GM12873 (cell line): ENCODE measurements around the gene ABCG1.

Source experiments
- CTCF ChIP-seq: IDR thresholded peaks from 2 replicates; pipeline ENCODE4 v1.5.1; 2012; ENCODE audit warnings: low read depth, mild to moderate bottlenecking, moderate library complexity, low read length, control low read depth; ENCODE audit not compliant: insufficient read depth; ENCODE audit errors: missing control alignments

ABCG1 gene

GRCh38 chr21:42251654-42252324, 32.8 kb downstream of the ABCG1 start:
- no peak for TF ChIP-seq CTCF

DNA sequence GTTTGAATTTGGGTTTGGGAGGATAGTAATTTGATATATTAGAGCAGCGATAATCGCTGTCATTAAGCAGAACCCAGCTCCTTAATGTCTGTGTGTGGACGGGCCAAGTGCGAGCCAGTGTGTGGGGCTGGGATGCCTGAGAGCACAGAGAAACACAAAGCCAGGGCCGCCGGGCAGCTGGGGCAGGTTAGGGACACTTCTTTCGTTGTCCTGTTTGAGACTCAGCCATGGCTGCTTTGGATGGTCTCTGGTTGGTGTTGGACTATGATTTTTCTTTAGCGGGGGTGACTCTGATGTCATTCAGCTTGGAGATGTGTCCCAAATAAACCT, 33.4 kb downstream of the ABCG1 start:
- TF ChIP-seq CTCF: no peak

DNA sequence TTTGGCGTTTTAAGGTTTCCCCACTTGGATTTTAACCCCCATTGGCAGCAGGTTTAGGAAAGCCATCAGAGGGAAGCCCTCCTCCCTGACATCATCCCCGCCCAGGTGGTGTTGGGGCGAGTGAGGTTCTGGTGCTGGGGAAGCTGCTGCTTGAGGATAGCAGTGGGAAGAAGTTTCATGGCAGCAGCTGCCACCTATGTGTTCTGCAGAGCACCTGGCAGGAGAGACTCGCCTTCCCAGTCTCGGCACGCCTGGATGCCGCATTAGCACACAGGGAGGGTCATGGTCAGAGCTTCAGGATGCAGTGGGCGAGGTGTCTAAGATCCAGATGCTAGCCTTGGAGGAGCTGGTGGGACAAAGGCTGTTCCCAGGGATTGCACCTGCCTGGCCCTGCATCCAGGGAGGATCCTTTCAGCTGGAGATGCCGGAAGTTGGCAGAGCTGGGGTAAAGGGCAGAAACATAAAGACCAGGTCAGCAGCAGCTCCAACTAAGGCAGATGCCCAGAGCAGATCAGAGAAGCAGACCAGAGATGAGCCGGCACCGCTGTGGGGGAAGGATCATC, 33.9 kb downstream of the ABCG1 start:
- no peak for TF ChIP-seq CTCF

DNA sequence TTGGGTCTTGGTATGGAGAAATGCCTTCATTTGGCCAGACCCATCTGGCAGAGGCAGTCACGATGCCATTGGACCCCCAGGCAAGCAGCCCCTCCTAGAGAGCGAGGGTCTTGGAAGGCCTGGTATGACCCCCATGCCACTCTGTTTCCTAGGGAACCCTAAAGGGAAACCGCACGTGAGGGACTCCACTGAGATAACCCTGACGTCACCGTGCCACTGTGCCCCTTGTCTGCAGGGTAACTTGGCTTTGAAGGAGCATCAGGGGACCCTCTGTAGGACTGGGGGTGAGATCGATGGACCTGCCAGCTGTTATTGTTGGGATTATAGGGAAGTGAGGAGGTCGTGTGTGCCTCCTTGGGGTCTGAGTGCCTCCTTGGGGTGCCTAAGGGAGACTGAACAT, 34.5 kb downstream of the ABCG1 start:
- no peak for TF ChIP-seq CTCF

DNA sequence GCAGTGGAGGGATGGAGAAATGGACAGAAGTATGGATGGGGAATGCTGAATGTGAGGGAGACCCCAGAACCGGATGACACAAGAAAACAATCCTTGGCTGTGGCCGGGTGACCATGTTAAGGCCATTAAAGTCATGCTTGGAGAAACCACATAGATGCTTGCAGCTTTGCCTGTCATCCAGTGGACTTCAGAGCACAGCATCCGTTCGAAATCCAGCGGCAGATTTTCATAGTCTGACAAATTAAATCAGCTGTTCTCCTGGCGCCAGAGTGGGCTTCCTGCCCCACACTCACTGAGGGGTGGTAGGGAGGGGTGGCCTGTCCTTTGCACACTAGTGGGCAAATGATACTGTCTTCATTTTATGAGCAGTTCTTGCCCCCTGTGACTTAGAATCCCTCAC, 35.1 kb downstream of the ABCG1 start:
- TF ChIP-seq CTCF: no peak

DNA sequence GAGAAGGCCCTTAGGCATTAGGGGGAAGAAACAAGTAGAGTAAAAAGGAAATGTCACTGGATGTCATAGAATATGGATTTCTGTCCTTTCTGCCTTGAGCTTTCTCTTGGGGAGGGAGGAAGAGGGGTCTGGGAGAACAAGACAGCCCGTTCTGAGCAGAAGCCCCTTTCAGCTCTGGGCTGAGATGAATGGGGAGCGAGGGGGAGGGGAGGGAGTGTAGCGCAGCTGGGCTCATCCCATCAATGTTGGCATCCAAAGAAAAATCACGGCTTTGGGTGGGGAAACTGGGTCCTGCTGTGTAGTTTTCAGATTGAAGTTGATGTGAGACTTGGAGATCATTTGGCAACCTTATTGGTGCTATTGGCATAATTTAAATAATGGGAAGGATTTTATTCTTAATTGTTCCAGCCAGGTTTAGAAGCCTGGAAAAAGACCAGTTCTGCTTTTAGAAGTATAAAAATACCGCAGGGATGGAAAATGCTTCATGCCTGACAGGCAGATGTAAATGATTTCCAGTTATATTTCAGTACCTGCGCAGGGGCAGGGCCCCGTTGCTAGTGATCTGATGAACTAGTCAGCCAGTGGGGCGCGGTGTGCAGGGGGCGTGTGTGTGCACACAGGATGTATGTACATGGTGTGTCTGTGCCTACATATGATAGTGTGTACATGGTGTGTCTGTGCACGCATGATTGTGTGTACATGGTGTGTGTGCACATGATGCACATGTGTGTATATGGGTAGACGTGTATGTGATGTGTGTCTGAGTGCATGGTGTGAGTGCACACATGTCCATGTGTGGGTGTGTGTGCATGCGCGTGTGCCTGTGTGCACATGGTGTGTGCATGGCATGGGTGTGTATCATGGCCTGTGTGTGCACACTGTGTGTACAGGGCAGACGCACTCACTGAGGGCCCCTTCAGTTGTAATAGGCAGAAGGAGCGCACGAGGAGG, 36.0 kb downstream of the ABCG1 start:
- no peak for TF ChIP-seq CTCF

DNA sequence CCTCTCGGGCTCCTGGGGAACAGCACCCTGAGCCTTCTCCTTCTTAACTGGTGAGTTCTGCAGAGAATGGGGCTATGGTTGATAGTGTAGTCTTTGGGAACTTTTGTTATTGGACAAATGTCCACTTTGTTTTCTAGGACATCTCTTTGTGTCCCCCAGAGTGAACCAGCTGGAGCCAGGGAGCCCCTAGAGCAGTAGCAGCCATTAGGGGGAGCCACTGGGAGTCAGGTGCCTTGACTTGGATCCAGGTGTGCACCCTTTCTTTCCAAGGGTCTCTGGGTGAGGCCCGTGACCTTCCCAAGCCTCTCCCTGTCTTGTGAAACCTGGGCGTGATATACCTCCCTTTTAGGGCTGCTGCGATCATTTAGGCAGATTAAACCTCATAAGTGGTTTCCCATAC, 36.9 kb downstream of the ABCG1 start:
- TF ChIP-seq CTCF: peak; percentile 26
